Nephron (organoid): ENCODE results near the gene NOX5.

Experiments
- H3K27ac Mint-ChIP-seq, 3 experiments: 2 replicates each; pipeline ENCODE4 v1.8.0; 2020; ENCODE audit warnings: mixed read lengths in 3 of 3, mild to moderate bottlenecking in 2 of 3, moderate library complexity in 1 of 3
- H3K27me3 Mint-ChIP-seq: 2 replicates; pipeline ENCODE4 v1.8.0; 2021; ENCODE audit warnings: low read depth, mild to moderate bottlenecking, moderate library complexity, mixed read lengths
- H3K36me3 Mint-ChIP-seq: 2 replicates; pipeline ENCODE4 v1.8.0; 2020; ENCODE audit warnings: low read depth, mixed read lengths
- H3K4me1 Mint-ChIP-seq: 2 replicates; pipeline ENCODE4 v1.8.0; 2020; ENCODE audit warnings: mixed read lengths
- H3K4me3 Mint-ChIP-seq, 3 experiments: 2 replicates each; pipeline ENCODE4 v1.8.0; 2020; ENCODE audit warnings: mild to moderate bottlenecking in 3 of 3, mixed read lengths in 3 of 3, moderate library complexity in 2 of 3
- H3K9me3 Mint-ChIP-seq: 2 replicates; pipeline ENCODE4 v1.8.0; 2020; ENCODE audit warnings: mixed read lengths
- TF ChIP-seq, protein P1 (sequence below), 3 experiments: fragments of 200-600 bp; sonication (generic); IDR thresholded peaks; one replicate each; pipeline ENCODE4 v1.5.0; 2021; ENCODE audit warnings: antibody characterized with exemption in 3 of 3; ENCODE audit not compliant: unreplicated experiment in 3 of 3

Gene NOX5

DNA sequence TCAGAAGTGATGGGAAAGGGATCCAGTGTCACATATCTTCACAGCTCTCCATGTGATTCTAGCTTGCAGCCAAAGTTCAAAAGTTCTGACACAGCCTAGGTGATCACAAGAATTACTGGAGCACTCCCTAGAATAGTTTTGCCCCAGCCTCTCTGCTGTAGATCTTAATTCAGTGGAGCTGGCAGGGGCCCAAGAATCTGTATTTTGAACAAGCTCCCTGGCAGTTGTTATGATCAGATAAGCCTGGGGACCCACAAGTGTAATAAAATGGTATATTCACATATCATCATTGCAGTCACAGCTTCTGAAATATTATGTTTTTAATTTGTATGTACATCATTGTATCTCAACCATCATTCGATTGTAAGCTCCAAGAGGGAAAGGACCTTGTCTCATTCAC is 62.3 kb downstream of the NOX5 start:
- peaks cover 11% of the 10 kb centered on the region for H3K27me3 Mint-ChIP-seq

DNA sequence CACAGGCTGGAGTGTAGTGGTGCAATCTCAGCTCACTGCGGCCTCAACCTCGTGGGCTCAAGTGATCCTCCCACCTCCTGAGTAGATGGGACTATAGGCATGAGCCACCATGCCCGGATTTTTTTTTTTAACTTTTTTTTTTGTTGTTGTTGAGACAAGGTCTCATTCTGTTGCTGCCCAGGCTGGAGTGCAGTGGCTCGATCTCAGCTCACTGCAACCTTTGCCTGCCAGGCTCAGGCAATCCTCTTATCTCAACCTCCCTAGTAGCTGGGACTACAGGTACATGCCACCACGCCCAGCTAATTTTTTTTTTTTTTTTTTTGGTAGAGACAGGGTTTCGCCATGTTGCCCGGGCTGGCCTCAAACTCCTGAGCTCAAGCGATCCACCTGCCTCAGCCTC is 64.1 kb downstream of the NOX5 start:
- Mint-ChIP-seq H3K9me3 (no peaks in the 10 kb centered on the region), H3K4me1 (peaks cover 46% of the 10 kb centered on the region), H3K36me3 (no peaks in the 10 kb centered on the region), H3K27me3 (peaks cover 3% of the 10 kb centered on the region), H3K27ac (peak overlapping the region in 1 of 3 experiments; percentile 86), H3K4me3 (no peak overlapping the region)
- TF ChIP-seq, protein P1, sequence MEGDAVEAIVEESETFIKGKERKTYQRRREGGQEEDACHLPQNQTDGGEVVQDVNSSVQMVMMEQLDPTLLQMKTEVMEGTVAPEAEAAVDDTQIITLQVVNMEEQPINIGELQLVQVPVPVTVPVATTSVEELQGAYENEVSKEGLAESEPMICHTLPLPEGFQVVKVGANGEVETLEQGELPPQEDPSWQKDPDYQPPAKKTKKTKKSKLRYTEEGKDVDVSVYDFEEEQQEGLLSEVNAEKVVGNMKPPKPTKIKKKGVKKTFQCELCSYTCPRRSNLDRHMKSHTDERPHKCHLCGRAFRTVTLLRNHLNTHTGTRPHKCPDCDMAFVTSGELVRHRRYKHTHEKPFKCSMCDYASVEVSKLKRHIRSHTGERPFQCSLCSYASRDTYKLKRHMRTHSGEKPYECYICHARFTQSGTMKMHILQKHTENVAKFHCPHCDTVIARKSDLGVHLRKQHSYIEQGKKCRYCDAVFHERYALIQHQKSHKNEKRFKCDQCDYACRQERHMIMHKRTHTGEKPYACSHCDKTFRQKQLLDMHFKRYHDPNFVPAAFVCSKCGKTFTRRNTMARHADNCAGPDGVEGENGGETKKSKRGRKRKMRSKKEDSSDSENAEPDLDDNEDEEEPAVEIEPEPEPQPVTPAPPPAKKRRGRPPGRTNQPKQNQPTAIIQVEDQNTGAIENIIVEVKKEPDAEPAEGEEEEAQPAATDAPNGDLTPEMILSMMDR (IDR thresholded peaks at IDR 0.05; ENCODE audit: unreplicated experiment in 3 of 3) = no peak

More for the DNA sequence above, 62.3 kb downstream of the NOX5 start:
- Mint-ChIP-seq H3K27ac (no peak overlapping the region), H3K4me1 (peaks cover 36% of the 10 kb centered on the region), H3K9me3 (no peaks in the 10 kb centered on the region), H3K36me3 (no peaks in the 10 kb centered on the region), H3K4me3 (no peak overlapping the region)
- TF ChIP-seq, protein P1 (IDR thresholded peaks at IDR 0.05; ENCODE audit: unreplicated experiment in 3 of 3) = no peak

DNA sequence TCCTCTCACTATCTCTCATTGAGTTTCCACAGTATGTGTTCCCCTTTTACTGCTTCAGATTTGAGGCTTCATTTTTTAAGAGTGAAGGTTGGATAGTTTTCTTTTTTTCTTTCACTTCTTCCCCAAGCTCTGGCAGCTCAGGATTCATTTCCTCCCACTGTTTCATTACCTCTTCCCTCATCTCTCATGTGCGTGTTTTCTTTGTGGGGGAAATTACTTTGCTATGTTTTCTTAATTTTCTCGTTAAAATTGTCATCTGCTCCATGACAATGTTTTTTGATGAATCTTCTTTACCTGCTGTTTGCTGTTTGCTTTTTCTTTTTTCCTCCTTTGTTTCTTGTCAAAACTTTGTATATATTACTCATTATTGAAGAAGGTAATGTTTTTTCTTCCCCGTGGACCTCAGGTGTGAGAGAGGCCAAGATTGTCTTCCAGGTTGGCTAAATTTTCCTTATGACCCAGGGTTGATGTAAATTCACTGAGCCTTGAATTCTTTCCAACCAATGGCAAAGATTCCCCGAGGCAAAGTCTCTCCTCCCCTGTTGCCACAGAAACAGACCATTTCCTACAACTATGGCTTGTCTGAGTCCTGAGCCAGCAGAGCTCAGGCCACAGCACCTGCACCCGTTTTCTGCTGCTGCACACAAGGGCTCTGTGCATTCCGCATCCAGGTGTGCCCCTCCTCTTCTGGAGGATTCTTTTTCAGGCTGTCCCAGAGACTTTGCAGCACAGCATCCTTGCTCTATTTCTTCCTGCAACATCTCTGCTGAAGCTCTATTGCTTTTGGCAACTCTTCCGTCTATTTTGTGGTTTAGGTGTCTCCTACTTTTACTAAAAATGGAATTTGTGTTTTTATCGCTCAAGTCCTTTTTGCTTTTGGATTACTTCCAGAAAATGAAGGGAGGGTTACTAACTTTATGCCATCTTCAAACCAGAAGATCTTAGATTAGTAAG is 66.1 kb downstream of the NOX5 start:
- Mint-ChIP-seq H3K27me3 (peaks cover 8% of the 10 kb centered on the region), H3K9me3 (no peaks in the 10 kb centered on the region), H3K36me3 (no peaks in the 10 kb centered on the region), H3K4me3 (peak overlapping the region in 2 of 3 experiments; percentile 9 to 44), H3K4me1 (peaks cover 54% of the 10 kb centered on the region), H3K27ac (peak overlapping the region; percentile 62 to 86 (median 86))
- TF ChIP-seq, protein P1 (IDR thresholded peaks at IDR 0.05; ENCODE audit: unreplicated experiment in 3 of 3) = no peak

DNA sequence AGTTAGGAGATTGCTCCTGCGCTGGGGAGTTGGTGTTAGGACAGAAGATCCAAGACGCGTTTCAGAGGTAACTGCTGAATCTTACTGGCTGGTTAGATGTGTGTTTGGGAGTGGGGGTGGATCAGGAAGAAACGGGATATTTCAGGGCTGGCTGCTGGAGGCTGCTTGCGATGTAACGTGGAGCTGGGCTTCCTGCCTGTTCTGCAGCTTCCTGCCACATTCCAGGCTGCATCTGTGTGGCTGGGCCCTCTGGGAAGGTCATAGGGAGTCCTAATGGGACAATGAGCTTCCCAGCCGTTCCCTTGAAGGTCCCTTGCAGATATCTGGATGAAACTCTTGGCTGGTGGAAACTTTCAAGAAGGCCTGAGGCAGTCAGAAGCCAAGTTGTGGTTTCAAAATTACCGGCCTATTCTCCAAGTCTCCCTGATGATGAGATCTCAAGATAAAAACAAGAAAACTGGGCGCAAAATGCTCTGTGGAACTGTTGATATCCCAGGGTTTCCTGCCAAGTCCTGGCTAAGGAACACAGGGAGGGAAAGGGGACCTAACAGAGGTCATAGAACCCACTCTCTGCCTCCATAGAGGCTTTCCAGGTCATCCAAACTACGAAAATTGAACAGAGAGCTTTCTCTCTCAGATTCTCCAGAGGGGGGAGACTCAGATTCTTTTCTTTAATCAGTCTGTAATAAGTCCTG is 67.0 kb downstream of the NOX5 start:
- H3K36me3 Mint-ChIP-seq = no peaks in the 10 kb centered on the region
- peak overlapping the region; percentile 62 to 86 (median 86) for H3K27ac Mint-ChIP-seq
- H3K4me3 Mint-ChIP-seq = peak overlapping the region in 2 of 3 experiments; percentile 25 to 44
- TF ChIP-seq, protein P1 (IDR thresholded peaks at IDR 0.05; ENCODE audit: unreplicated experiment in 3 of 3) = no peak
- H3K4me1 Mint-ChIP-seq = peaks cover 62% of the 10 kb centered on the region
- H3K9me3 Mint-ChIP-seq = no peaks in the 10 kb centered on the region
- H3K27me3 Mint-ChIP-seq = peaks cover 14% of the 10 kb centered on the region

DNA sequence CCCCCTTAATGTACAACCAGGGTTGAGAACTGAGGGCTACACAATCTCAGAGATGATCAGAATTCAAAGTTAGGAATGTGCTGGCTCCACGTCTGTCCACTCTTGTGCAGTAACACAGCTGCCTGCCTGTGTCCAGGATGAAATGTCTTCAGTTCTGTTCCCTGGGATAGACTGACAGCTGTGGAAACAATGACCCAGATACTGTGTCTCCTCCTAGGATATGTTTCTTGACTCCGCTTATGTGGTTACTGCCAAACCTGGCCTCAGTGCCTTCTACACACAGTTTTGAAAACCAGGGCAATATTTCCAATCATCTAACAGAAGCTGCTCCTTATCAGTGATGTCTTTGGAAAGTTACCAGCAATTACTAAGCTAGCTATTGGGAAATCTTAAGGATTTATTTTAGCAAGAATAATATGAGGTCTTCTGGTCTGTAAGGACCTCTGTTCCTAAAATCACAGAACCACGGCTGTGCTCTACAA is 67.6 kb downstream of the NOX5 start:
- Mint-ChIP-seq H3K27ac (peak overlapping the region; percentile 62 to 86 (median 86)), H3K4me3 (peak overlapping the region in 2 of 3 experiments; percentile 9 to 25), H3K4me1 (peaks cover 67% of the 10 kb centered on the region), H3K36me3 (no peaks in the 10 kb centered on the region), H3K27me3 (peaks cover 17% of the 10 kb centered on the region), H3K9me3 (no peaks in the 10 kb centered on the region)
- TF ChIP-seq, protein P1 (IDR thresholded peaks at IDR 0.05; ENCODE audit: unreplicated experiment in 3 of 3) = no peak
